GM18517 (cell line): ENCODE data around the gene TMEM8B.
"Not testable (repeated sequence)": the region's sequence is repeated elsewhere in the genome, so short reads cannot be mapped to it uniquely, and the experiment has no call there.

Experiments
- ATAC-seq: cut with Tn5 transposase; IDR thresholded peaks from one replicate; pipeline ENCODE4 v1.9.1; 2021; ENCODE audit warnings: mild to moderate bottlenecking, moderate library complexity; ENCODE audit not compliant: unreplicated experiment

Gene TMEM8B

DNA sequence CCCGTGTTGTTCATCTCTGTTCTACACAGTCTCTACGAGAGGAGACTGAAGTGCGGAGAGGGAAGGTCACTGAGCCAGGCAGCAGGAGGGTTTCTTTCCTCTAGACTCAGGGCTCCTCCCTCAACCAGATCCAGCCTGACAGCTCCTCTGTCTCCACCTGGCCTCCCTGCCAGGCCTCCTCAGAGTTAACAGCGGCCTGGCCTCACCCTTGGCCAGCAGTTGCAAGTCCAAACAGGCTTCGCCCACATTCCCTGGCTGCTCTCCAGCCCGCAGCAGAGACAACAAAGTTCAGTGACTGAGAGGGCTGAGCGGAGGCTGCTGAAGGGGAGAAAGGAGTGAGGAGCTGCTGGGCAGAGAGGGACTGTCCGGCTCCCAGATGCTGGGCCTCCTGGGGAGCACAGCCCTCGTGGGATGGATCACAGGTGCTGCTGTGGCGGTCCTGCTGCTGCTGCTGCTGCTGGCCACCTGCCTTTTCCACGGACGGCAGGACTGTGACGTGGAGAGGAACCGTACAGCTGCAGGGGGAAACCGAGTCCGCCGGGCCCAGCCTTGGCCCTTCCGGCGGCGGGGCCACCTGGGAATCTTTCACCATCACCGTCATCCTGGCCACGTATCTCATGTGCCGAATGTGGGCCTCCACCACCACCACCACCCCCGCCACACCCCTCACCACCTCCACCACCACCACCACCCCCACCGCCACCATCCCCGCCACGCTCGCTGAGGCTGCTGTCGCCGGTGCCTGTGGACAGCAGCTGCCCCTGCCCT lies 77.1 kb downstream of the TMEM8B start, which contains the start of gene HRCT1:
Gene HRCT1 (plus strand): TSS at position 291 of the 768 bp plus-strand sequence. CDS start 86 bp downstream, at position 377.
- ATAC-seq = no peak

DNA sequence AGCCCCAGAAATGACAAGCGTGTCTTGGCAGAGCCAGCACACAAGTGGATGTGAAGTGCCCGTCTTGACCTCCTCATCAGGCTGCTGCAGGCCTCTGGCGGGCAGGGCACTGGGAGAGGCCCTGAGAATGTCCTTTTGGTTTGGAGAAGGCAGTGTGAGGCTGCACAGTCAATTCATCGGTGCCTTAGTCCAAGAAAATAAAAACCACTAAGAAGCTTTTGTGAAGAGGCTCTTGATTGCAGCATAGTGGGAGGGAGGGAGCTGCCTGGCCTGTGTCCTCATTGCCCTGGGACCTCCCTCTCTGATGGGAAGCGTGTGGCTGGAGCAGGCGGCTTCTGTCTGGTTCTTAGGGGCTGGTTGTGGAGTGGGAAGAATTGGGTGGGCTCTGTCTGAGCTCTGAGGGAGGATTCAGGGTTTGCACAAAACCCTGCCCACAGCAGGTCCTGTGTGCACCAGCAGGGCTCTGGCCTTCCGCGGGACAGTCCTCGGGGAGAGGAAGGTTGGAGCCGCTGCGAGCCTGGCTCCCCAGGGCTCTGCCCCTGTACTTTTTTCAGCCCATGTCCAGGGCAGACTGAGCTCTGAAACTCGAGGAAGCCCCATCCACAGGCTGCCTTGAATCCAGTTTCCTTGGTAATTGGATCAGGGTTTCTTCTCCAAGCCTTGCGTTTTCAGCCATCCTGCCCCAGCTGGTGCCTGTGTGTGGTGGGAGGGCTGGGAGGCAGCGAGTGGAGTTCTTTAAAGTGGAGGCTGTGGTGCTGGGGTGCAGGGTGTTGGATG lies 78.1 kb downstream of the TMEM8B start:
- ATAC-seq = no peak

DNA sequence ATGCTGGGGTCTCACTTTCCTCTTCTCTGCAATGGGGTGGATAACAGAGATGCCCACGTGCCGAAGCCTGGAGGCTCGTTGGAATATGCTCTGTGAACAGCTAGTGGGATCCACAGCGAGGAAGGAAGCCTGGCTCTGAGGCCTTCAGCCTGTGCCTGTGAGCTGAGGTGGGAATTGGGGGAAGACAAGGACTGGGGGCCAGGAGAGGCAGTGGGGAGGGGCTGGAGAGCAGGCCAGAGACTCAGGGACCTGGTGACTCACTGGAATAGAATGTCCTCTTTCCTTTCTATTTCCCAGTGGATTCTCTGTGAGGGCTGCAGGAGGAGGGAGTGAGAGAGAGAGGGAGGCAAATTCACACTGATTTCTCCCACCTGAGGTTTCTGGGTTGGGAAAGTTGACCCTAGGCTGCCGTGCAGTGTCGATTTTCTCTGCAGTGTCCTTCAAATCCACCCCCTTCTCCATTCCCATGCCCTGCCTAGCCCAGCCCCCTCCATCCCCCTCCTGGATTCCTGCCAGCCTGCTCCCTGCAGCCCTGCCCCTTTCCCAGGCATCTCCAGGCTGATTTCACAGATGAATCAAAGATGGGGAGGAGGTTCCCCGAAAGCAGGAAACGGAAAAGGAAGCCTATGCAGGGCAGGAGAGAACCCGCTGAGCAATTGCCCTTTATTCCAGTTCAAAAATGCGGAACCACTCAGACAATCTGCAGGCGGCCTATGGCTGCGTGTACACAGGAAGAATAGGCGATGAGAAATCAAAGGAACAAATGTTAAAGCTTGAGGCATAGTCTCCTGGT lies 78.9 kb downstream of the TMEM8B start:
- no peak for ATAC-seq

DNA sequence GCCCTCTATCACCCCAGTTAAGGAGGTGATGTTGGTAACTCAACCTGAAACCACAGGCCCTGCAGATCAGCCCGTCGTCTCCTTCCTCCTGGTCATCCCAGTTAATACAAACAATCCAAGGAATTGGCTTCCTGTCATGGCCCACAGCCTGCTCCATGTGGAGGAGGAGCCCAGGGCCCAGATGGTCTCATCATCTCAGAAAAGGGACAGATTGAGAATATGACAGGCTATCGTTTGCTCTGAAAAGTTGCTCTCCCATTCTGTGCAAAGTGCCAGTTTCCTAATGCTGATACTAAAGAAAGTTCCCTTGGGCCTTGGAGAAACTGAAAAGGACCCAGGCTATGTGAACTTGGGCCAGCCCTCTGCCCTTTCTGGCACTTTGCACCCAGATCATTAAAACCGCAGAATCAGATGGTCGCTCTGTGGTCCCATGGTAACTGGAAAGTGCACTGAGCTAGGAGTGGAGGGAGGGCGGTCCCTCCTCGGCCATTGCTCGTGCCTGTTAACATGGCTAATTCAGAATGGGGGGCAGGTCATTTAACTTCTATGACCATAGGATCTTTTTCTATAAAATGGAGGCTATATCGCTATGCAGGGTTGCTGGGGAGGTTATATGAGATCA lies 79.6 kb downstream of the TMEM8B start:
- ATAC-seq = no peak

DNA sequence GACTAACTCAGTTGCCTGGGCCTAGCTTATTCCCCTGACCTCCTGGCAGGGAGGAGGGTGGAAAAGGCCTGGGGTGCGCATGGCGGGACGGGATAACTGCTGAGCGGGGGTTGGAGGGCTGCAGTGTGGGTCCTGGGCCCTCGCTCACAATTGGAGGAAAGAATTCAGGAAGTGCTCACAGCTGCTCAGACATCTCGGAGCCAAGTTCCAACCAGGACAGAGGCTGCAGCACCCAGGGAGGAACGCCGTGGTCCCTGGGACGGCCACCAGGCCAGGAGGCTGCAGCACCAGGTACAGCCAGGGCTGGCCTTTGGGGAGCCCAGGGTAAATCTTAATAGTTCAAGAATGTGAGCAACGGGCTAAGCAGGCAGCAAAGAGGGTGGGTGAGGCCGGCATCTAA lies 80.2 kb downstream of the TMEM8B start, which contains the start of gene SPAAR:
Gene SPAAR (plus strand): TSS at position 217 of the 400 bp plus-strand sequence. CDS start 974 bp downstream, outside the sequence.
- no peak for ATAC-seq

DNA sequence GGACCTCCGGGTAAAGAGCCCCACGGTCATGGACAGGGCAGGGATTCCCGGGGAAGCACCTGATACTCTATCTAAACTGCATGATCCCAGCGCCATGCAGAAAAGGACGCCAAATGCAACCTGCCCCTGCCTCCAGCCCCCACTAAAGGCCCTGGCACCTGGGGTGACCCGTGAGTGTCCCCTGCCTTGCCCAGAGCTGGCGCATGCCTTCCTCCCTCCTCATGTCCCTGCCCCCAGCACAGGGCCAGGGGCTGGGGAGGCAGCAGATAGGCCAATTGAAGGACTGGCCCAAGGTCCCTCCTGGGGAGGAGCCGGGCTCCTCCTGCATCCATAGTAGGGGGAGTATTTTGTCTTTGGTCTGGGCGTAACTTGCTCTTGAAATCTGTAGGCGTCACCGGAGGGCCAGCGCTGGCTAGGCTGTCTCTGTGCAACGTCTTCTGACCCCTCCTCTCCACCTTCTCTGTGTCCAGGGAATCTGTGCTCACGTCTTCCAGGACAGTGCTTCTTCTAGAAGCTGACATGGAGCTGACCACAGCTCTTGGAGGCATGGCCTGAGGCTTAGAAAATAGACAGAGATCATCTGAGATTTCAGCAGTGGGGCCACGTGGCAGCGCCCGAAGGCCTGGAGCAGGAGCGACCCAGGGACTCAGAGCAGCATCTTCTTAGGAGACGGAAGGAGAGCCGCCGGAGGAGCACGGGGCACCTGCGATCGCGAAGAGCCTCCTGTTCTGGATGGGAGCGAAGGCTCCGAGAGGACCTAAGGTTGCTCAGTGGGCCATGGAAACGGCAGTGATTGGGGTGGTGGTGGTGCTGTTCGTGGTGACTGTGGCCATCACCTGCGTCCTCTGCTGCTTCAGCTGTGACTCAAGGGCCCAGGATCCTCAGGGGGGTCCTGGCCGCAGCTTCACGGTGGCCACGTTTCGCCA lies 80.9 kb downstream of the TMEM8B start:
- no peak for ATAC-seq

DNA sequence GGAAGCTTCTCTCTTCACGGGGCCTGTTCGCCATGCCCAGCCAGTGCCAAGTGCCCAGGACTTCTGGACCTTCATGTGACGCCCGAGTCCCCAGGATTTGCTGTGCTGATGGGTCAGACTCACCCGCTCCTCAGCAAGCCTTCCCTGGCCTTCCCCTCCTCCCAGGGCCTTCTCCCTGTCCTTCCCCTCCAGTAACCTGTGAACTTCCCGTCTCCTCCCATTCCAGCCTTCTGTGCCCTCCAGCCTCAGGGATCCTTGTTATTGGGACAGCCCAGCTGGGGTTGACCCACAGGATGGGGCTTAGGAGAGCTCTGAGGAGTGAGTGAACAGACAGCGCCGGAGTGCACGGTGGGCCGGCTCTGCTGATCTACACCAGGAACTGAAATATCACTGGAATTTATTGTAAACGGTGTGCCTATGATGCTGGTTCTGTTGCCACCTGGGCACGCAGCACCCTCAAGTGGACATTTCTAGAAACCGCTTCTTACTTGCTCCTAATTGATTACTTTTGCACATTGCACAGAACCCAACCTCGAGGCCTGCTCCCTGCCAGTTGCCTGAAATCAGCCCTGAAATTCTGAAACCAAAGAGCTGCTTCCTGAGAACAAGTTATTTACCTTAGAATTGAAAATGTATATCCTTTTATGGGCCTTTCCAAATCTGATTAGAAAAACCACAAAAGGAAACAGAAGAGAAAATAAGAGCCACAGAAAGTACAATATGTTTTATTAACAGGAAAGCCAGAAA lies 81.8 kb downstream of the TMEM8B start:
- ATAC-seq = no peak

DNA sequence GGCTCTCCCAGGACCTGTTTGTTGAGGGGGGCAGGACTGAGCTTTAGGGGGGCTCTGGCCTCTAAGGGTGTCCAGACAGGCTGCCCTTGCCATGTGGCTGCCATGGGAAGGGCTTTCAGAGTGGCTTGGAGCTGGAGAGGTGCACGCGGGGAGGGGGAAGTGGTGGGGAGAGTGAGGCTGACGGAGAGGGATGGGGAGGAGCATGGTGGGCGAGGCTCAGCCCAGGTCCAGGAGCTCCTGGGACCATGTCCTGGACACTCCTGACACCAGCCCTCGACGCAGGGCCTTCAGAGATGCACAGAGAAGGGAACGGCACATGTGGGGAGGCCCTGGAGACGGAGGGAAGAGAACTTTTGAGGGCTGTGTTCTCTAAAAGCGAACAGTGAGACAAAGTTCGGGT lies 82.7 kb downstream of the TMEM8B start:
- ATAC-seq = no peak

DNA sequence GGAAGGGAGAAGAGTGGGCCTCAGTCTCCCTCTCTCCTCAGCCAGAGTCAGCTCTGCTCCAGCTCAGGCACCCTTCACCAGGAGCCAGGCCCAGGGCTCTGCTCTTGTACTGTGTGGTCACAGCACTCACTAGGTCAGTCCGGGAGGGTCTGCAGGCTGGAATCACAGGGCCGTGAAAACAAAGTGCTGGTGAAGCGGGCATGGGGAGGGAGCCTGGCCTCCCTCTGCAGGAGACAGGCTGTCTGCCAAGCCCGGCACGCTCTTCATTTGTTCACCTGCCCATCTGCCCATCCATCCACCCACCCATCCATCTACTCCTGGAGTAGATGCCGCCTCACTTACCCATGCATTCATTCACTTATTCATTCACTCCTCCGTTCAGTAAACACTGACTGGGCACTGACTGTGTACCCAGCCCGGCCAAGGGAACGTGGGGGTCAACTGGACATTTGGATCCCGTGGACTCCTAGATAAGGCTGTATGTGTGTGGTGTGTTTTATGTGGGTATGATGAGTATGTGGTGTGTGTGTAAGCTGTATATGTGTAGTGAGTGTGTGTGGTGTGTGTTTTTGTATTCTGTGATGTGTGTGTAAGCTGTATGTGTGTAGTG lies 83.9 kb downstream of the TMEM8B start:
- no peak for ATAC-seq

DNA sequence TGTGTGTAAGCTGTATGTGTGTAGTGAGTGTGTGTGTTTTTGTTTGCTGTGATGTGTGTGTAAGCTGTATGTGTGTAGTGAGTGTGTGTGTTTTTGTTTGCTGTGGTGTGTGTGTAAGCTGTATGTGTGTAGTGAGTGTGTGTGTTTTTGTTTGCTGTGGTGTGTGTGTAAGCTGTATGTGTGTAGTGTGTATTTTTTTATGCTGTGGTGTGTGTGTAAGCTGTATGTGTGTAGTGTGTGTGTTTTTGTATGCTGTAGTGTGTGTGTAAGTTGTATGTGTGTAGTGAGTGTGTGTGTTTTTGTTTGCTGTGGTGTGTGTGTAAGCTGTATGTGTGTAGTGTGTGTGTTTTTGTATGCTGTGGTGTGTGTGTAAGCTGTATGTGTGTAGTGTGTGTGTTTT lies 84.4 kb downstream of the TMEM8B start:
- ATAC-seq = not testable (repeated sequence)

DNA sequence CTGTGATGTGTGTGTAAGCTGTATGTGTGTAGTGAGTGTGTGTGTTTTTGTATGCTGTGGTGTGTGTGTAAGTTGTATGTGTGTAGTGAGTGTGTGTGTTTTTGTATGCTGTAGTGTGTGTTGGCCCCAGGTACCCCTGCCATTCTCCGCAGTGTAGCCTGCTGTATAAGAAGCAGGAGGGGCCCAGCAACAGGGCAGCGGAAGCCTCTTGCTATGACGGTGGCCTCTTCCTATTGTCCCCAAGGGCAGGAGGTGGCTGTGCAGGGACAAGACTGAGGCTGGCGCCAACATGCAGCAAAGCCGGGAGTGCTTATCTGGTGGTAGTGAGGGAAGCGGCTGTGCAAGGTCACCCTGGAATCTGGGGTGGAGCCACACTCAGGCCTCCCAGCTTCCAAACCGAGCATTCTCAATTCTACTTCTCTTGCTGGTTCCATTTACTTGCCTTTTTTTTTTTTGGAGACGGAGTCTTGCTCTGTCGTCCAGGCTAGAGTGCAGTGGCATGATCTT lies 85.3 kb downstream of the TMEM8B start:
- no peak for ATAC-seq
